Activated B cell treated with CpG ODN at 0.5 μM for 24 hours (primary cell): ENCODE data around the gene STRBP. TPM values are rescaled to one million over a fixed set of nuclear protein-coding genes. Genes with fewer than 3 reads are reported as not detected.

Experiments used
- ATAC-seq: fragments of 200-7000 bp; cut with Tn5 transposase; one replicate; pipeline ENCODE4 v1.10.0; 2021; ENCODE audit warnings: low read depth, mild to moderate bottlenecking, moderate library complexity
- CTCF ChIA-PET: fragments of 350-600 bp; sonication (Branson Sonifier 250); formaldehyde crosslinking; loops from one replicate; lab custom pipeline; 2021; ENCODE audit warnings: antibody characterized with exemption; lab: Charles Lee
- POLR2A ChIA-PET: fragments of 350-600 bp; sonication (Branson Sonifier 250); formaldehyde crosslinking; loops from one replicate; lab custom pipeline; 2021; ENCODE audit warnings: antibody characterized with exemption; lab: Charles Lee
- DNase-seq: peaks from one replicate; pipeline ENCODE4 v3.0.0; 2022
- H3K27ac Mint-ChIP-seq: one replicate; pipeline ENCODE4 v1.8.0; 2020; ENCODE audit warnings: mixed read lengths
- H3K27me3 Mint-ChIP-seq: one replicate; pipeline ENCODE4 v1.8.0; 2021; ENCODE audit warnings: mixed read lengths
- H3K36me3 Mint-ChIP-seq: one replicate; pipeline ENCODE4 v1.8.0; 2021; ENCODE audit warnings: low read depth, mixed read lengths
- H3K4me1 Mint-ChIP-seq: one replicate; pipeline ENCODE4 v1.8.0; 2021; ENCODE audit warnings: mixed read lengths
- H3K4me3 Mint-ChIP-seq: one replicate; pipeline ENCODE4 v1.8.0; 2020; ENCODE audit warnings: mild to moderate bottlenecking, mixed read lengths
- H3K9me3 Mint-ChIP-seq: one replicate; pipeline ENCODE4 v1.8.0; 2020; ENCODE audit warnings: mixed read lengths
- CTCF ChIP-seq: fragments of 200-600 bp; IDR thresholded peaks from one replicate; pipeline ENCODE4 v1.8.0; 2022; ENCODE audit warnings: antibody characterized with exemption, mild to moderate bottlenecking
- intact Hi-C: fragments of 100-400 bp; cut with micrococcal nuclease; formaldehyde crosslinking; loops from one replicate; pipeline ENCODE4 v1.15.1; 2024
- total RNA-seq: library from RNA; stranded (reverse); gene quantifications from 2 replicates; pipeline ENCODE4 v1.2.3, GENCODE V29; 2022

Gene STRBP
- total RNA-seq, 1 donor from 2014 or later: 127 TPM

GRCh38 chr9:123169926-123170325, 98.5 kb downstream of the STRBP start:
- intact Hi-C loops: loop anchor here (2.0 to 5.0 kb wide), 2 partner anchors 17 to 38 kb away; no protein-coding TSS in a partner anchor
- ChIA-PET CTCF (interaction anchor here (0.7 kb wide), 1 partner anchor 39 kb away, joined by 3 read pairs; no protein-coding TSS in a partner anchor), POLR2A (interaction anchor here (0.5 to 1.2 kb wide), 2 partner anchors 66 to 169 kb away, joined by 3 to 5 read pairs; no protein-coding TSS in a partner anchor)
- Mint-ChIP-seq H3K36me3 (peaks cover 59% of the 10 kb centered on the region), H3K4me1 (peaks cover 86% of the 10 kb centered on the region), H3K27ac (peak overlapping the region; percentile 65), H3K27me3 (no peaks in the 10 kb centered on the region), H3K9me3 (no peaks in the 10 kb centered on the region), H3K4me3 (no peak overlapping the region)
- ATAC-seq (no peak), DNase-seq (no peak)
- no peak for TF ChIP-seq CTCF

- Mint-ChIP-seq H3K36me3 (peaks cover 55% of the 10 kb centered on the region), H3K27ac (peak overlapping the region; percentile 71), H3K27me3 (no peaks in the 10 kb centered on the region), H3K4me1 (peaks cover 84% of the 10 kb centered on the region), H3K4me3 (no peak overlapping the region), H3K9me3 (no peaks in the 10 kb centered on the region)
- ATAC-seq (no peak), DNase-seq (no peak)
- intact Hi-C loops: loop anchor here (5.0 kb wide), 1 partner anchor 36 kb away; no protein-coding TSS in a partner anchor
- no peak for TF ChIP-seq CTCF
- POLR2A ChIA-PET: interaction anchor here (0.6 to 2.4 kb wide), 4 partner anchors 45 to 67 kb away, joined by 3 to 4 read pairs (median 4); no protein-coding TSS in a partner anchor
- CTCF ChIA-PET: no interaction called here
Measured at GRCh38 chr9:123168586-123168985, 99.8 kb downstream of the STRBP start.

DNA sequence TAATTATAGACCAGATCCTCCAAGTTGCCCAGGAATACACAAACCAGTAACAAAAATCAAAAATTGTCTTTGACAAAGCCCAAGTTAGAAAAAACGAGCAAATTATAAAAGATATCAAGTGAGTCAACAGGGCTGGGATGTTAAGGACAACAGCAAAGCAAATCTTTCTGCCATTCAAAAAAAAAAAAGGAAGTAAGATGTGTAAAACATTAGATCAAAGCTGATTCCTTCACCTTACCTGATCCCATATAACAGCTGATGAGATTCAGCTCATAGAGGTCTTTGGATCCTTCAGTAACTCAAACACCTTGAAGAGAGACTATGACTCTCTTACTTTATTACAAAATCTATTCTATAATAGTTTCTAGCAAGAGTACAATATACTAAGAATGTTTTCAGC, 100.9 kb downstream of the STRBP start:
- H3K36me3 Mint-ChIP-seq: peaks cover 49% of the 10 kb centered on the region
- CTCF ChIA-PET: interaction anchor here (0.8 kb wide), 1 partner anchor 183 kb away, joined by 3 read pairs; no protein-coding TSS in a partner anchor
- ATAC-seq (no peak), DNase-seq (no peak)
- H3K4me3 Mint-ChIP-seq: no peak overlapping the region
- H3K9me3 Mint-ChIP-seq: no peaks in the 10 kb centered on the region
- no peak for TF ChIP-seq CTCF
- H3K27ac Mint-ChIP-seq: no peak overlapping the region
- no peaks in the 10 kb centered on the region for H3K27me3 Mint-ChIP-seq
- H3K4me1 Mint-ChIP-seq: peaks cover 82% of the 10 kb centered on the region
- intact Hi-C loops: loop anchor here (5.0 kb wide), 1 partner anchor 35 kb away; no protein-coding TSS in a partner anchor
- POLR2A ChIA-PET: interaction anchor here (0.7 to 2.4 kb wide), 4 partner anchors 19 to 59 kb away, joined by 3 to 6 read pairs (median 4); no protein-coding TSS in a partner anchor

DNA sequence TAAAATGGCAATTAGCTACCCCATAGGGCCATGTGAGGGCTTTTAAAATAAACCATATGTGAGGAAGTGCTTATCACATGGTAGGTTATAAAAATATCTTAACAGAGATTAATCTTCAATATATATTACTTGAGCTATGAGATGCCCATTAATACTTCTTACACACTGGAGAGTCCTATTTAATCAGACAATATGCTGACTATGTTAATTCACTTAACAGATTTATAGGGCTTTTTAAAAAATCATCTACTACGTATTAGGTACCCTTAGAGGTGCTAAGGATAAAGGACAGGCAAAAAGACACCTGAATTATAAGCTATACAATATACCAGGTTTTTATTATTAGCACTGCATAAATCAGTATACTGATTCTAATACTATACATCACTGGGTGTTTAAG, 102.6 kb downstream of the STRBP start:
- Mint-ChIP-seq H3K36me3 (peaks cover 36% of the 10 kb centered on the region), H3K27ac (peak overlapping the region; percentile 54), H3K4me1 (peaks cover 70% of the 10 kb centered on the region), H3K27me3 (no peaks in the 10 kb centered on the region), H3K9me3 (no peaks in the 10 kb centered on the region), H3K4me3 (no peak overlapping the region)
- POLR2A ChIA-PET: interaction anchor here (0.6 kb wide), 1 partner anchor 225 kb away, joined by 4 read pairs; the partner anchor contains the start of gene RABGAP1
- CTCF ChIA-PET: interaction anchor here (1.1 kb wide), 2 partner anchors 60 to 184 kb away, joined by 3 to 4 read pairs; no protein-coding TSS in a partner anchor
- ATAC-seq (no peak), DNase-seq (no peak)
- TF ChIP-seq CTCF: no peak
- intact Hi-C loops: loop anchor here (5.0 kb wide), 1 partner anchor 34 kb away; no protein-coding TSS in a partner anchor

DNA sequence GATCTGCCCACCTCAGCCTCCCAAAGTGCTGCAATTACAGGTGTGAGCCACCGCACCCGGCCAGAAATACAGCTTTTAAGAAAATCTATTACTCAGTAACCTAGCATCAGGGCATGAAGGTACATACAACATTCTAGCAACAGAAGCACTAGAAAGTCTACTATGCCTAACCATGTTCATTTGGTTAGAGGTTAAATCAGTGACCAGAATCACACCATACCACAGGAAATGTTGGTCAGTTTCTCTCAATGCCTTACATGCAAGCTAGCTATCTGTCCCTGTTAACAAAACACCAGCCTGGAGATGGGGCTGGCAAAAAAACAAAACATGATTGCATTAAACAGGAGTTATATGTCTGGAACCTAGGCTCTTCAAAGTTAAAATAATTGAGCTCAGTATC, 104.1 kb downstream of the STRBP start:
- ATAC-seq: no peak
- Mint-ChIP-seq H3K4me3 (no peak overlapping the region), H3K9me3 (no peaks in the 10 kb centered on the region), H3K27me3 (no peaks in the 10 kb centered on the region), H3K27ac (no peak overlapping the region), H3K36me3 (peaks cover 44% of the 10 kb centered on the region), H3K4me1 (peaks cover 57% of the 10 kb centered on the region)
- POLR2A ChIA-PET: no interaction called here
- no peak for DNase-seq
- CTCF ChIA-PET: interaction anchor here (1.1 kb wide), 1 partner anchor 61 kb away, joined by 3 read pairs; no protein-coding TSS in a partner anchor
- TF ChIP-seq CTCF: no peak
- intact Hi-C loops: no loop called here
